GM23248 (cell line): Measurements from ENCODE around the gene ZNF443. TPM values are rescaled to one million over a fixed set of nuclear protein-coding genes. Genes with fewer than 3 reads are reported as not detected.
"Not testable (repeated sequence)": the region's sequence is repeated elsewhere in the genome, so short reads cannot be mapped to it uniquely, and the experiment has no call there.

Experiments
- DNase-seq: peaks from one replicate; pipeline ENCODE4 v3.0.0-alpha.2; 2015
- H2AFZ ChIP-seq: fragments of 200-600 bp; sonication (generic); 2 replicates; pipeline ENCODE4 v1.6.1; 2016; ENCODE audit warnings: antibody characterized with exemption
- H3F3A ChIP-seq: fragments of 200-600 bp; sonication (generic); 2 replicates; pipeline ENCODE4 v1.6.1; 2016; ENCODE audit warnings: mild to moderate bottlenecking, antibody characterized with exemption, mixed run types; ENCODE audit not compliant: insufficient read depth
- H3K27ac ChIP-seq: fragments of 200-600 bp; sonication (generic); 2 replicates; pipeline ENCODE4 v1.5.1; 2016; ENCODE audit warnings: mild to moderate bottlenecking
- H3K27me3 ChIP-seq: fragments of 200-600 bp; sonication (generic); replicated peaks from 2 replicates; pipeline ENCODE4 v1.6.1; 2016; ENCODE audit warnings: mild to moderate bottlenecking; ENCODE audit not compliant: insufficient read depth
- H3K36me3 ChIP-seq: fragments of 200-600 bp; sonication (generic); 2 replicates; pipeline ENCODE4 v1.6.1; 2016; ENCODE audit warnings: low read depth, mild to moderate bottlenecking
- H3K4me1 ChIP-seq: fragments of 200-600 bp; sonication (generic); 2 replicates; pipeline ENCODE4 v1.6.1; 2016; ENCODE audit warnings: mild to moderate bottlenecking; ENCODE audit not compliant: insufficient read depth
- H3K4me2 ChIP-seq: fragments of 200-600 bp; sonication (generic); one replicate; pipeline ENCODE4 v1.6.1; 2016; ENCODE audit warnings: mild to moderate bottlenecking; ENCODE audit not compliant: unreplicated experiment
- H3K4me3 ChIP-seq: fragments of 200-600 bp; sonication (generic); 2 replicates; pipeline ENCODE4 v1.5.1; 2016; ENCODE audit warnings: mild to moderate bottlenecking
- H3K79me2 ChIP-seq: fragments of 200-600 bp; sonication (generic); 2 replicates; pipeline ENCODE4 v1.6.1; 2016; ENCODE audit warnings: mild to moderate bottlenecking; ENCODE audit not compliant: insufficient read depth
- H3K9ac ChIP-seq: fragments of 200-600 bp; sonication (generic); 2 replicates; pipeline ENCODE4 v1.6.1; 2016; ENCODE audit warnings: mild to moderate bottlenecking
- H3K9me2 ChIP-seq: fragments of 200-600 bp; sonication (generic); 2 replicates; pipeline ENCODE4 v1.6.1; 2016; ENCODE audit warnings: mixed run types, mild to moderate bottlenecking, moderate library complexity; ENCODE audit not compliant: insufficient read depth
- H3K9me3 ChIP-seq: fragments of 200-600 bp; sonication (generic); one replicate; pipeline ENCODE4 v1.6.1; 2017; ENCODE audit warnings: low read depth
- H4K20me1 ChIP-seq: fragments of 200-600 bp; sonication (generic); 2 replicates; pipeline ENCODE4 v1.6.0; 2016; ENCODE audit not compliant: insufficient read depth
- EZH2 ChIP-seq: fragments of 200-600 bp; sonication (generic); IDR thresholded peaks from 2 replicates; pipeline ENCODE4 v1.6.1; 2018; ENCODE audit warnings: antibody characterized with exemption, mild to moderate bottlenecking; ENCODE audit not compliant: insufficient read depth, poor library complexity, severe bottlenecking
- EZH2phosphoT487 ChIP-seq: fragments of 200-600 bp; sonication (generic); IDR thresholded peaks from 2 replicates; pipeline ENCODE4 v1.6.1; 2018; ENCODE audit warnings: antibody characterized with exemption, moderate library complexity, mild to moderate bottlenecking, low read depth; ENCODE audit not compliant: insufficient read depth
- WGBS, 2 experiments: methylation state at CpG; one replicate each; pipeline ENCODE4 v1.1.6; 2015 to 2017; ENCODE audit warnings: low lambda C conversion rate in 2 of 2, low coverage in 1 of 2; ENCODE audit errors: missing lambda C conversion rate in 2 of 2; 5-methylcytosine and 5-hydroxymethylcytosine counted together
- in situ Hi-C: fragments of 300-500 bp; cut with MboI; formaldehyde crosslinking; loops from 2 replicates; pipeline ENCODE4 v1.15.0; 2020
- polyA plus RNA-seq: library from polyadenylated mRNA; unstranded; fragments of >200 nt; fragmentation: Nextera tagmentation; extraction: Ambion mirVana; gene quantifications from 2 replicates; pipeline ENCODE4 v1.2.1, GENCODE V29; 2016
- total RNA-seq: library from RNA; depleted of rRNA; stranded (reverse); fragments of >200 nt; shearing (Covaris generic); gene quantifications from 2 replicates; pipeline ENCODE4 v1.2.3, GENCODE V29; 2014

ZNF443 gene
- total and polyA plus RNA-seq, 2 experiments from 2014 or later = 0.86 to 1.2 TPM

GRCh38 chr19:12425888-12426274 is 14.9 kb downstream of the ZNF443 start:
- TF ChIP-seq EZH2phosphoT487 (no peak), EZH2 (no peak)
- H3K4me1 ChIP-seq = no peaks in the 10 kb centered on the region
- DNase-seq = no peak
- H3K36me3 ChIP-seq = no peaks in the 10 kb centered on the region; the same call in 1 of the 2 replicates
- H3K9me2 ChIP-seq = no peaks in the 10 kb centered on the region
- H2AFZ ChIP-seq = no peak overlapping the region
- no peak overlapping the region for H3K4me3 ChIP-seq
- in situ Hi-C loops = no loop called here
- H3K27ac ChIP-seq = no peak overlapping the region
- H3K27me3 ChIP-seq = no peaks in the 10 kb centered on the region
- no peak overlapping the region for H3K4me2 ChIP-seq
- H4K20me1 ChIP-seq = no peaks in the 10 kb centered on the region
- no peaks in the 10 kb centered on the region for H3F3A ChIP-seq
- no peak overlapping the region for H3K9ac ChIP-seq
- WGBS, 2 experiments = 92 to 97% methylated on average over 4 of the region's 4 CpGs
- H3K79me2 ChIP-seq = no peaks in the 10 kb centered on the region
- no peaks in the 10 kb centered on the region for H3K9me3 ChIP-seq

GRCh38 chr19:12425236-12425887 is 15.5 kb downstream of the ZNF443 start:
- in situ Hi-C loops = no loop called here
- Histone ChIP-seq H3K9ac (no peak overlapping the region), H3K9me2 (no peaks in the 10 kb centered on the region), H3K9me3 (no peaks in the 10 kb centered on the region), H4K20me1 (no peaks in the 10 kb centered on the region), H3F3A (no peaks in the 10 kb centered on the region), H3K79me2 (no peaks in the 10 kb centered on the region), H3K4me2 (no peak overlapping the region), H3K36me3 (no peaks in the 10 kb centered on the region; the same call in 1 of the 2 replicates), H3K4me3 (no peak overlapping the region), H3K4me1 (no peaks in the 10 kb centered on the region), H3K27ac (no peak overlapping the region), H2AFZ (no peak overlapping the region), H3K27me3 (no peaks in the 10 kb centered on the region)
- no peak for TF ChIP-seq EZH2phosphoT487
- TF ChIP-seq EZH2 = no peak
- DNase-seq = no peak
- whole genome bisulfite sequencing, 2 experiments = 90 to 96% methylated on average over 2 of the region's 2 CpGs

- H3K9me2 ChIP-seq, H3K4me2 ChIP-seq, H3K36me3 ChIP-seq, in situ Hi-C loops, H3K4me3 ChIP-seq, H3K27ac ChIP-seq, H3K9me3 ChIP-seq, H4K20me1 ChIP-seq, H3F3A ChIP-seq, H3K4me1 ChIP-seq, H2AFZ ChIP-seq, H3K79me2 ChIP-seq, H3K9ac ChIP-seq, H3K27me3 ChIP-seq, DNase-seq: not testable (repeated sequence)
- WGBS, 2 experiments = 89 to 90% methylated on average over 5 of the region's 5 CpGs
Observed at GRCh38 chr19:12417273-12417672, 23.5 kb downstream of the ZNF443 start.

- no peaks in the 10 kb centered on the region for H3K36me3 ChIP-seq
- H3K9me3 ChIP-seq = no peaks in the 10 kb centered on the region
- no peak overlapping the region for H3K27ac ChIP-seq
- H3K79me2 ChIP-seq = no peaks in the 10 kb centered on the region
- TF ChIP-seq EZH2 (no peak), EZH2phosphoT487 (no peak)
- H3K4me2 ChIP-seq = no peak overlapping the region
- no peak overlapping the region for H3K9ac ChIP-seq
- no peaks in the 10 kb centered on the region for H4K20me1 ChIP-seq
- no peaks in the 10 kb centered on the region for H3K4me1 ChIP-seq
- in situ Hi-C loops = no loop called here
- 84 to 86% methylated on average over 2 of the region's 2 CpGs for WGBS, 2 experiments
- H3K9me2 ChIP-seq = no peaks in the 10 kb centered on the region
- no peaks in the 10 kb centered on the region for H3F3A ChIP-seq
- DNase-seq = no peak
- no peak overlapping the region for H3K4me3 ChIP-seq
- H2AFZ ChIP-seq = no peak overlapping the region
- no peaks in the 10 kb centered on the region for H3K27me3 ChIP-seq
Observed at GRCh38 chr19:12411893-12412292, 28.9 kb downstream of the ZNF443 start.
